ENCODE results near the gene ASF1B.

Gene ASF1B

DNA sequence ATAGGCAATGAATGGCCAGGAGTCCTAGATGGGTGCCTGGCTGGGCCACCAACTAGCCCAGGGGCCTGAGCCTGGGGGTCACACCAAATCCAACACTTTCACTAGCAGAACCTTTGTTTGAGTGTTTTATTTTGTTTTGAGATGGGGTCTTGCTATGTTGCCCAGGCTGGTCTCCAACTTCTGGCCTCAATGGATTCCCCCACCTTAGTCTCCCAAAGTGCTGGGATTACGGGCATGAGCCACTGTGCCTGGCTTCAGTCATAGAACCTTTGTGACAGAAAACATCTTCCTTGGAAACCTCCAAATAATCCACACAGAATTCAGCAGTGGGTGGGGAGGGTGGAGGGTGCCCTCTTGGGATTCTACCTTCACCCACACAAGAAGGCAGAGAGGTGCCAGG, 24.9 kb downstream of the ASF1B start:
- no peak for DNase-seq (ENCODE audit: low read depth in 1 of 2, low spot score in 1 of 2)

DNA sequence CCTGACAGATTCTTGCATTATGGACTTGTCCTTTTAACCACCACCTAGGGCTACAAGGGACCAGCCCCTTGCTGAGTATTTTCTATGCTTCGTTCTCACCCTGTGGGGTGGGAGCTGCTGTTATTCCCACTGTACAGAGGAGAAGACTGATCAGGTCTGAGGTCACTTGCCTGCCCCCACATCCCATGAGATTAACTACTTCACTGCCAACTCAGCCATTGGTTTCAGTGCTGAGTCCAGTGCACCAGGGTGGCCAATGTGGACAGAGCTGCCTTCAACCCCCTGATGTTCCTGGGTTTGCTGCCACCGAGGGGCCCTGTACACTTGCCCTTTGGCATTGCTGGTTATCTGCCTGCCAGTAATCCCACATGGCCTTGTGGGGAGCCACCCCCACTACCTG, 25.7 kb downstream of the ASF1B start:
- DNase-seq (ENCODE audit: low read depth in 1 of 2, low spot score in 1 of 2), result no peak

DNA sequence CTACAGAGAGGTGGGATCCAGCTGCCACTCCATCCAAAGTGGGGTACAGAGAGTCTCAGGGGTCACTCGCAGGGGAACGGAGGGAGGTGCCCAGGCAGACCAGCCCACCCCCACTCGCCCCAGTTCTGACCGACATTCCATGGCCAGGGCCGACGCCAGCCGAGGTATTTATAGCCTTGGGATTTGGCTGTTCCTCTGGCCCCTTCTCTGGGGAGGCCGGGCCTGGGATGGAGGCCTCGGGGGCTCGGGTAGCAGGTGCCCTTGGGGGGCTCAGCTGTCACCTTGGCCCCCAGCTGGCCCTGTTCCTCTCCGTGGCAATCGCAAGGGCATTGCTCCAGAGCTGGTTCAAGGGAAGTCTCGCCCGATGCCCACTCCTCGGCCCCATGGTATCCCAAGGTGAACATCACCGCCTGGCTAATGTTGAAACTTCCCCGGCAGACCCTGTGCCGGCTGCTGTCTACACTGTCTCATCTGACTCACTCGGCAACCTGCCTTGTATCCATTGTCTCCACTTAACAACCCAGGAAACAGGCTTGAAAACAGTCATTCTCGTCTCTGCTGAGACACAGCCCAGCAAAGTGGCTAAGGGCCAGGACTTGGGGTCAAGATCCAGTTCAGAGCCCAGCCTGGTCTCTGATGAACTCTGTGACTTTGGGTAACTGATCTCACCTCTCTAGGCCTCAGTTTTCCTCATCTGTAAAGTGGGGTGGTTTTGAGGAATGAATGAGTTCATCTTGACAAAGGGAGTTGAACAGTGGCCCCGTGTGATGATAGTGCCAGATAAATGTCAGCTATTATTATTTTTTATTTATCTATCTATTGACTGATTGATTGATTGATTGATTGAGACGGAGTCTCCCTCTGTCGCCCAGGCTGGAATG, 28.6 kb downstream of the ASF1B start:
- no peak for DNase-seq (ENCODE audit: low read depth in 1 of 2, low spot score in 1 of 2)

DNA sequence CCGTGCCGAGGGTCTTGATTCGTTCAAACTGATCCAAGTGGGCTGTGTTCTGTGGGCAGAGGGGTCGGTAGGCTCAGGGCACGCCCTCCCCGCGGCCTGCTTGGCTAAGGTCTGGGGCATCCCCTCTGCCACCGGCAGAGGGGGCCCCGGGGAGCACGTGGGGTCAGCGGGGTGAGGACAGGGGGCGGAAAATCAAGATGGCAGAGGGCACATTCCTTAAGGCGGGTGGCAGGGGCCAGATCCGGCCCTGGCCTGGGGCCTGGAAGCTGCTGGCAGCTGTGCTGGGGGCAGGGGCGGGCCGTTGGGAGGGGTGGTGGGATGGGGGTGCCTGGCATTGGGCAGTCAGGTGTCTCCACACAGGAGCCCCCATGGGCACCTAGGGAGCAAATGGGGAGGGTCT, 29.5 kb downstream of the ASF1B start:
- DNase-seq (ENCODE audit: low read depth in 1 of 2, low spot score in 1 of 2), result no peak

DNA sequence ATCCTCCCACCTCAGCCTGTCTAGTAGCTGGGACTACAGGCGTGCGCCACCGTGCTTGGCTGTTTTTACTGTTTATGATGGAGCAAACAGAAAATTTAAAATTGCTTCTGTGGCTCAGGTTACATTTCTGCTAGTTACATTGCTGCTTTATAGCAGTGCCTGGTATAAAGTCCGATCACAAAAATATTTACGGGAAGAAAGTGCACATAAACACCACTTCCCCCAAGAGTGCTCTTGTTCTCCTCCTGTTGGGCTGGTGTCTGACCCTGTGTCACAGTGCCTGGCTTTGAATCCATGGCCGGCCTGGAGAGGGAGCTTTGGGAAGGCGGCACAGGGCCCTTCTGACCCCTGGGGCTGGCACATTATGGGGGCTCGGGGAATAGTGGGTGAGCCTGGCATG, 30.7 kb downstream of the ASF1B start:
- DNase-seq (ENCODE audit: low read depth in 1 of 2, low spot score in 1 of 2), result no peak

DNA sequence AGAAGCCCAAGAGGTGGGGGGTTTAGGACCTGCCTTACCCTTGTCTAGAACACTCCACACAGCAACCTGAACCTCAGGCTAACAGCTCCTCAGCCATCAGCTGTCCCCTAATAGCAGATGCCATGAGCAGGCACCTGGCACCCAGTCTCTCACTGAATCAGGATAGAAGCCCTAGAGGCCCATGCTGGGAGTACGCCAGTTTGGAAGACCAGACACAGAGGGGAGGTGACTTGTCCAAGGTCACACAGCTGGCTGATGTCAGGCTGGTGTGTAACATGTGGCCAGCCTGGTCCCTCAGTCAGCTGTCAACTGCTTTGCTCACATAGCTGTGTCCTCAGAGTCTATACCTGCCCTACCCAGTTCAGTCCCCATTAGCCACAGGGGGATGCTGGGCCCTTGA, 33.1 kb downstream of the ASF1B start:
- DNase-seq (ENCODE audit: low read depth in 1 of 2, low spot score in 1 of 2), result no peak

DNA sequence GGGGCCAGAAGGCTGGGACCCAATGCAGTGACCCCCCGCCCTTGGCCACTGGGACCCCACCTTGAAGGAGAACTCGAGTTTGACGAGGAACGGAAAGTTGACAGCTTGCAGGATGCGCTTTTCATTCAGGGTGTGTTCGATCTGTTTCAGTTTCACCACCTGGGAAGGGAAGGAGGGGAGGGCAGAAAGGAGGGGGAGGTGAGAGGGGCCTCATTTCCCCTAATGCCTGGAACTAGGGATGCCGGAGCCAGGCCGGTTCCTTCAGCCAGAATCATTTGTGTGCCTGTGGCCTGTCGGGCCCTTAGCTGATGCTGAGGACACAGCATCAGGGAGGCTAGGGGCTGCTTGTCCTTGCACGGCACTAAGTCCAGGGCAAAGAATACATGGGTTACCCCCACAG, 33.6 kb downstream of the ASF1B start:
- no peak for DNase-seq (ENCODE audit: low read depth in 1 of 2, low spot score in 1 of 2)

DNA sequence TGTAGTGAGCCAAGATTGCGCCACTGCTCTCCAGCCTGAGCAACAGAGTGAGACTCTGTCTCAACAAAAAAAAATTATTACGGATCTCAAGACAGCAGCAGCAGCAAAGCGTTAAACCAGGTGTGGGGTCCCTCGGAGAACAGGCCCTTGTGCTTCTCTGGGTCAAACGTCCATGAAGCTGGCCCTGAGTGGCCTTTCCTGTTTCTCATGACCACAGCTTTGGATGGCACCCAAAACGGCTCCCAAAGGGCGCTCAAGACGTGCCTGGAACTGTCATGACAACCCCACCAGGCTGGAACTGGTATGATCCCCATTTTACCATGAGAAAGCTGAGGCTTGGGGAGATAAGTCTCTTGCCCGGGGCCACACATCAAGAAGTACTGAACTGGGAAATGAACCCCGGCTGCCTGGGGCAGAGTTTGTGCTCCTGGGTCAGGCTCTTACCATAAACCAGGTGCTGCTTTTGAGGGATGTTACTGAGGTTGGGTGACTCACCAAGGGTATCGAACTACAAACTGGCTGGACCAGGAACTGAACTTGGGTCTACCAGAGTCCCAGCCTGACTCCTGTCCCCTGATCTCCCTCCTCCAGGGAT, 34.2 kb downstream of the ASF1B start:
- DNase-seq (ENCODE audit: low read depth in 1 of 2, low spot score in 1 of 2), result no peak

DNA sequence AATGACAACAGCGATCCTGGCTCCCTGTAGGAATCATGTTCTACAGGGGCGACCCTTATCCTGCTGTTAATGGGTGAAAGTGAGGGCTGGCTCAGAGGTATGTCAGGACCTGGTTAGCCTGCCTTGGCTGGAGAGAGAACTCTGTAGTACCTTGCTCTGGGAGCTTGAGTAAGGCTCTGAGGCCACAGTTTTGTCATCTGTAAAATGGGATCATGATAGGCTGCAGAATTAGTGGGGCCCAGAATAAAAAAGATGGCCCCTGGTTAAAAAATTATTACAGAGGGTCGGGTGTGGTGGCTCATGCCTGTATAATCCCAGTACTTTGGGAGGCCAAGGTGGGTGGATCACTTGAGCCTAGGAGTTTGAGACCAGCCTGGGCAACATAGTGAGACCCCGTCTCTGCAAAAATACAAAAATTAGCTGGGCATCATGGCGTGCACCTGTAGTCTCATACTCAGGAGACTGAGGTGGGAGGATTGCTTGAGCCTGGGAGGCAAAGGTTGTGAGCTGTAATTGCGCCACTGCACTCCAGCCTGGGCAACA, 35.3 kb downstream of the ASF1B start:
- no peak for DNase-seq (ENCODE audit: low read depth in 1 of 2, low spot score in 1 of 2)

DNA sequence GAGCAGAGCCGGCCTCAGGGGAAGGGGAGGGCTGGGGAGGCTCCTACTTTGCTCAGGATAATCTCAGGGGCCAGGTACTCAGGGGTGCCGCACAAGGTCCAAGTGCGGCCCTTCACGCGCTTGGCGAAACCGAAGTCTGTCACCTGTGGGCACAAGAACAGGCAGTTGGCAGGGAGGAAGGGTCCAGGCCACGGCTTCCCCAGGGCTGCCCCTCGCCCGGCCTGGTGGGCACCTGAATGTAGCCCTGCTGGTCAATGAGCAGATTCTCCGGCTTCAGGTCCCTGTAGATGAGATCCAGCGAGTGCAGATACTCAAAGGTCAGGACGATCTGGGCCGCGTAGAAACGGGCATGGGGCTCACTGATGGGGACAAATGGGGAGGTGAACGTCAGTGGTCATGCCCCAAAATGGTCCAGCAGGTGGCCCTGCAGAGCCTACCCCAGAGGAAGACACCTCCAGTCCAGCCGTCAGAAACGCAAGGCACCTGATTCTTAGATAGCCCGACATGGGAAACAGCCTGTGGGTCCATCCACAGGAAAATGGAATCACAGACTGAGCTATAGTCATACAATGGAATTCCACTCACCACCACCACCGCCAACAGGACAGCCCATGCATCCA, 38.7 kb downstream of the ASF1B start:
- DNase-seq (ENCODE audit: low read depth in 1 of 2, low spot score in 1 of 2), result no peak

DNA sequence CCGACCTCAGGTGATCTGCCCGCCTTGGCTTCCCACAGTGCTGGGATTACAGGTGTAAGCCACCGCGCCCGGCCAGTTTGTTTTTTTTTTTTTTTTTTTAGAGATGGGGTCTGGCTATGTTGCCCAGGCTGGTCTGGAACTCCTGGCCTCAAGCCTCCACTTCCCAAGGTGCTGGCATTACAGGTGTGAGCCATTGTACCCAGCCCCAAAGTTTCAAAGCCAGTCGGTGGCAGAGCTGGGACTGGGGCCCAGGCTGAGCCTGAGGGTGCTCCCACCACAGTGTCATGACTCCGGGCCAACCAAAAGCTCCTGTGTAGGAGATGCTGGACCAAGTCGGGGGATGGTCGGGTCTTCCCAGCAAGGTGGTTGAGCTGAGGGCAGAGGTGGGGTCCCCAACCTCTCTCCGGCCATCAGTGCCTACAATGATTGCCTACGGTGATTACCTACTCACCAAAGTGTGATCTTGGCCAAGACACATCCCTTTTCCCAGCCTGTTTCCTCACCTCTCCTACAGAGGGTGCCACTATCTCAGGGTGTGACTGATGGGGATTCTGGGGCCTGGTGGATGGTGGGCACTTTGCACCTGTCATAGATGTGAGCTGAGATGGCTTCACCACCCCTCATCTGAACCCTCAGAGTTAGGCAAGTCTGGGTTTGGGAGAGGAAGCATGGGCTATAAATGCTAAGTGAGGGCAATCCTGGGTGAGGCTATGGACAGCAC, 40.0 kb downstream of the ASF1B start:
- no peak for DNase-seq (ENCODE audit: low read depth in 1 of 2, low spot score in 1 of 2)

DNA sequence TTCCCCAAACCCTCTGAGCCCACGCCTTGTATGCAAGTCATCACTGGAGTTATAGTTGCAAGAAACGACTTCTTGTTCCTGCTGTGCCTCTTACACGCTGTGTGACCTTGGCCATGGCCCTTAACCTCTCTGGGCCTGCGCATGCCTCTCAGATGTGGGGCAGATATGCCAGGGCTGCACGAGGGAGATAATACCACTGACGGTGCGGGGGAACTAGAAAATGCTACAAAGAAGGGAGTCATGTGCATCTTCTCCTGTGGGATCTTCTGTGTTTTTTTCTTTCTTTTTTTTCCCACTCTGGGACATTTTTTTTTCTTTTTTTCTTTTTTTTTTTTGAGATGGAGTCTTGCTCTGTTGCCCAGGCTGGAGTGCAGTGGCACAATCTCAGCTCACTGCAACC, 41.5 kb downstream of the ASF1B start:
- DNase-seq (ENCODE audit: low read depth in 1 of 2, low spot score in 1 of 2), result no peak

DNA sequence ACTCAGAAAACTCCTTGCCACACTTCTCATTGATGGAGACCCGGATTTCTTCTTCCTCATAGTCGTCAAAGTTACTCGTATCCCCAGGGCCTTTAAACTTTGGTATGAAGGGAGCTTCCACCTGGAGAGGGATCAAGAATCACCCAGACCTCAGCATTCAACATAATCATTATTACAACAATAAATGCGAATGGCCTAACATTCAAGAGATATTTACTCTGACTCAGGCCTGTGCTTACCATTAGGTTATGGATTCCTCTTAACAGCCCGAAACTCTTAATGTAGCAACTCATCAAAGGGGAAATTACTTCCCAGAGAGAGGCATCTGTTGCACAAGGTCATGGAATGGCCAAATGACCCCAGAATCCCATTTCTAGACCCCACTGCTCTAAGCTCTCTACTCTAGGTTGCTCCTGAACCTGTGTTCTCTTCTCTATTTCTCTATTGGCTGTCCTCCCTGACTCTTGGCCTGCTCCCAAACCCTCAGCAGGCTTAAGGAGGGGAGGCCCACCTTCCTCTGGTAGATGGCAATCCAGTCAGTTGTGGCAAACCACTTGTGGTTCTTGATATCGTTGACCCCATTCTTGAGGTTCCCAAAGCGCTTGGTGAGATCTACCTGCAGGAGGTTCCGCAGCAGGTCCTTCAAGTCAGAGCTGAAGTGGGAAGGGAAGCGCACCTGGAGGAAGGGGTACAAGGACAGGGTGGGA, 43.1 kb downstream of the ASF1B start:
- no peak for DNase-seq (ENCODE audit: low read depth in 1 of 2, low spot score in 1 of 2)

DNA sequence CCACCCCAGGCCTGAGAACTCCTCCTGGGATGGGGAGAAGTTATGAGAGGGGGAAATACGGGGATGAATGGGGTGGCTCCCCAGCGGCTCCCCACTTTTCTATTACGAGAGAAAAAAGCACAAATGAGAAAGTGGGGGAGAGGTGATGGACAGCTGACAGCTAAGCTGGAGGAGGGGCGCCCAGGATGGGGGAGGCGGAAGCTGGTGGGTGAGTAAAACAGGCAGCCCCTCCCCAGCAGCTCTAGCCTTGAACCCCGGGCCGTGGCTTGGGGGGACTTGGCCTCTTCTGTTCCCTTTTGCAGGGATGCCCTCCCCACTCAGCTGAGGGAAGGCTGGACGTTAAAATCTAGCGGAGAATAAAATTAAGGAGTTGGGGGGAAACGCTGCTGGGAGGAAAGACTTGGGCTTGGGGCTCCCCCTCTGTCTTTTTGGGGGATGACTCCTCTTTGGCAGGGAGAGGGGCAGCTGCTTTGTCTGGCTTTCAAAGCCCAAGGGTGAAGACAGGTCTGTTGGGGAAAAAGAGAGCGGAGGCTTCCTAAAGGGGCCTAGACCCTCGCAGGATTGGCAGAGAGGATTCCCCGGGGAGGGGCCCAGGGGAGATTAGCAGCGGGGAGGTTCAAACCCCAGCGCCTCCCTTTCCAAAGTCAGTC, 44.5 kb downstream of the ASF1B start:
- DNase-seq (ENCODE audit: low read depth in 1 of 2, low spot score in 1 of 2), result no peak

DNA sequence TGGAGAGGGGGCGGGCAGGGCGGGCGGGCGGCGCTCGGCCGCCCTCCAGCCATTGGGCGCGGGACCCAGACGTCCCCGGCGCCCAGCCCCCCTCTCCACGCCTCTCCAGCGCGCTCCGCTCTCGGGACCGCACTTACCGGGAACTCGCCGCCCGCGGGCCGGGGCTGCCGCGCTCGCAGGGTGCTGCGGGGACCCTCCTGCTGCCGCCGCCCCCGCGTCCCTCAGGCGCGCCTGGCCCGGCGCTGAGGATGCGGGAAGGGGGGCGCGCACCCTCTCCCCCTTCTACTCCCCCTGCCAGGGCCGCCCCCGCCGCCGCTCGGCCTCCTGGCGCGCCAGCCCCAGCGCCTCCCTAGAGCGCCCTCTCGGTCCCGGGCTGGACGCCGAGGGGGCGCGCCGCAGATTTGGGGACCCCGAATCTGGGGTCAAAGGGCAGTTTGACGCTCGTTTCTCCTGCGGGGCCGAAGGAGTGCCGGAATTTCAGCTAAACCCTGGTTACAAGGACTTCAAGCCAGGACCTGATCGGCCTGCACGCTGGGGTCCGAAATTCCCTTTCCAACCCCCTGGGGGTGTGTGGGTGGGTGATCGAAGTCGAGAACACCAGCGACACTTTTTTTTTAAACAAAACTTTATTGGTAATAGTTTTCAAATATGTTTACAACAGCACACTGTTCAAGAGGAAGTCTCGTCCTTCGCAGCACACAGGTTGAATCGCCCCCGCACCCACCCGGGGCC, 45.1 kb downstream of the ASF1B start:
- no peak for DNase-seq (ENCODE audit: low read depth in 1 of 2, low spot score in 1 of 2)

DNA sequence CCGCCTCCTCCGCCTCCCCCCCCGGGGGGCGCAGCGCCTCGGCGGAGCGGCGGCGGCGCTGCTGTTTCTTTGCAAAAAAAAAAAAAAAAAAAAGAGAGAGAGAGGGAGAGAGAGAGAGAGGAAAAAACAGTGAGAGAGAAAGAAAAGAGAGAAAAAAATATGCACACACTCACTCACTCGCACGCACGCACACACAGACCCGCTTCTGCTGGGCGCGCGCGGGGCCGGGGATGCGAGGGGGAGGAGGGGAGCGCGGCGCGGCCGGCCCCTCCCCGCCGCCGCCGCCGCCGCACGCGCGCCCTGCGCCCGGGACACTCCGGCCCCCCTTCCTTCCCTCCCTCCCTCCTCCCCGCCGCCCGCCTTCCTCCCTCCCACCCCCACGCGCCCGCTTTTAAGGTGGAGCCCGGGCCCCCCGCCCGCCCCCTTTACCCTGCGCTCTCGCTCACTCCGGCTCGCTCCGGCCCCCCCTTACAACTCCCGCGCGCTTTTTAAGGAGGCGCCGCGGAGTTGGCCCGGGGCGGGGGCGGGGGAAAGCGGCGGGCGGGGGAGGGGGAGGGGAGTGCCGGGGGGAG, 45.8 kb downstream of the ASF1B start, which contains the start of gene SAMD1:
Gene SAMD1 (minus strand): TSS at position 243 of the 572 bp plus-strand sequence.
- DNase-seq (ENCODE audit: low read depth in 1 of 2, low spot score in 1 of 2), result peak; percentile 76 to 77

DNA sequence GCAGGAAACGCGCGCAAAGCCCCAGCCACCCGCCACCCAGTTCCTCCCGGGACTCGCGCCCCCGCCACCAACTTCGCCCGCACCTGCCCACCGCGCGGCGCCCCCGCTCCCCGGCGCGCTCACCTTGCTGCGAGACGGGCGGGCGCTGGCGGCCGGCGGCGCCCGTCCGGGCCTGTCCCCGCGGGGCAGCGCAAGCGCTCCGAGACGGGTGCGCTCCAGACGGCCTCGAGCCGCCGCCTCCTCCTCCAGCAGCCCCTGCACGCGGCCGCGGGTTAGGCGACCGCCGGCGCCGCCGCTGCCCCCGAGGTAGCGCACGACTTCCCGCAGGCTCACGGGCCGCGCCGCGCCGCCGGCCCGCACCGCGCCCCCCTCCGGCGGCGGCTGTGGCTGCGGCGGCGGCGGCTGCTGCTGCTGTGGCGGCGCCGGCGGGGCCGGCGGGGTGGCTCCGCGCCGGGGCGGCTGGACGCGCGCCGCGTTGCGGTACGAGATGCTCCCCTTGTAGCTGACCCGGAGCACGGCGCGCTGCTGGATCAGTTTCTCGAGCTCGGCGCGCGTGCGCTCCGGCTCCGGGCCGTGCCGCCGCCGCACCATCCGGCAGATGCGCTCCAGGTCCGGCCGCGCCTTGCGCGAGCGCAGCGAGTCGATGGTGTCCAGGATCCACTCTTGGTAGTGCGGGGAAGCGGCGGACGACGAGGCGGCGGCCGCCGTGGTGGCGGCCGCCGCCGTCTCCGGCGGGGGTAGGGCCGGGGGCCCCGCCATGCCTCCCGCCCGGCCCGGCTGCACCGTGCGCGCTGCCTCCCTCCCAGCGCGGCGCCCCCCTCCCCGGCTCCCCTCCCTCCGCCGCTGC, 46.5 kb downstream of the ASF1B start:
- no peak for DNase-seq (ENCODE audit: low read depth in 1 of 2, low spot score in 1 of 2)

DNA sequence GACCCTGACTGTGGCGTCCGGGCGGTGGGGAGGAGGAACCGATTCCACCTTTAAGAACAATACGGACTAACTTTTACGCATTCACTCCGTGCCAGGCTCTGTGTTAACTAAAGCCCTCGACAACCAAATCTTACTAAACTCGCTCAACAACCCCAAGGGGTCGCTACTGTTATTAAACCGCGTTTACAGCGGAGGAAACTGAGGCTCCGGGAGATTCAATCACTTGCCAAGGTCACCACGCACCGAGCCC, 47.1 kb downstream of the ASF1B start:
- no peak for DNase-seq (ENCODE audit: low read depth in 1 of 2, low spot score in 1 of 2)
